ENCODE data around the gene FAM107B. TPM values are rescaled to one million over a fixed set of nuclear protein-coding genes. Genes with fewer than 3 reads are reported as not detected.

FAM107B gene
- total RNA-seq, 1 donor from 2014 or later, result 13.6 TPM

GRCh38 chr10:14507781-14508180, 266.9 kb downstream of the FAM107B start:
- Histone ChIP-seq H3K9ac (ENCODE audit: low read depth in 1 of 3, low read length in 3 of 3) (no peak overlapping the region), H3K9me3 (ENCODE audit: control insufficient read depth in 3 of 3, low read length in 3 of 3) (peaks cover 0 to 6% (median 0%) of the 10 kb centered on the region in 3 donors), H3K4me1 (ENCODE audit: control insufficient read depth in 3 of 3, insufficient read depth in 3 of 3, low read length in 3 of 3) (peaks cover 0 to 4% (median 0%) of the 10 kb centered on the region in 3 donors), H3K36me3 (ENCODE audit: control insufficient read depth in 3 of 3, insufficient read depth in 3 of 3, low read length in 3 of 3) (no peaks in the 10 kb centered on the region), H3K27ac (ENCODE audit: low read depth, low read length) (no peak overlapping the region), H3K4me3 (ENCODE audit: low read length in 3 of 3) (no peak overlapping the region), H3K27me3 (ENCODE audit: control insufficient read depth in 3 of 3, insufficient read depth in 3 of 3, low read length in 3 of 3) (no peaks in the 10 kb centered on the region)

- H3K27ac ChIP-seq (ENCODE audit: low read depth, low read length), result no peak overlapping the region
- no peaks in the 10 kb centered on the region for H3K27me3 ChIP-seq (ENCODE audit: control insufficient read depth in 3 of 3, insufficient read depth in 3 of 3, low read length in 3 of 3)
- no peaks in the 10 kb centered on the region for H3K36me3 ChIP-seq (ENCODE audit: control insufficient read depth in 3 of 3, insufficient read depth in 3 of 3, low read length in 3 of 3)
- H3K9ac ChIP-seq (ENCODE audit: low read depth in 1 of 3, low read length in 3 of 3), result no peak overlapping the region
- H3K4me3 ChIP-seq (ENCODE audit: low read length in 3 of 3), result no peak overlapping the region
- H3K9me3 ChIP-seq (ENCODE audit: control insufficient read depth in 3 of 3, low read length in 3 of 3), result peaks cover 0 to 6% (median 0%) of the 10 kb centered on the region in 3 donors
- peaks cover 0 to 4% (median 0%) of the 10 kb centered on the region in 3 donors for H3K4me1 ChIP-seq (ENCODE audit: control insufficient read depth in 3 of 3, insufficient read depth in 3 of 3, low read length in 3 of 3)
These were observed 267.5 kb downstream of the FAM107B start for GRCh38 chr10:14507176-14507575.

- Histone ChIP-seq H3K4me1 (ENCODE audit: control insufficient read depth in 3 of 3, insufficient read depth in 3 of 3, low read length in 3 of 3) (peaks cover 0 to 4% (median 2%) of the 10 kb centered on the region in 3 donors), H3K9ac (ENCODE audit: low read depth in 1 of 3, low read length in 3 of 3) (no peak overlapping the region), H3K36me3 (ENCODE audit: control insufficient read depth in 3 of 3, insufficient read depth in 3 of 3, low read length in 3 of 3) (no peaks in the 10 kb centered on the region), H3K9me3 (ENCODE audit: control insufficient read depth in 3 of 3, low read length in 3 of 3) (no peaks in the 10 kb centered on the region), H3K4me3 (ENCODE audit: low read length in 3 of 3) (no peak overlapping the region), H3K27me3 (ENCODE audit: control insufficient read depth in 3 of 3, insufficient read depth in 3 of 3, low read length in 3 of 3) (no peaks in the 10 kb centered on the region), H3K27ac (ENCODE audit: low read depth, low read length) (no peak overlapping the region)
These were observed 272.3 kb downstream of the FAM107B start for GRCh38 chr10:14502431-14502830.

DNA sequence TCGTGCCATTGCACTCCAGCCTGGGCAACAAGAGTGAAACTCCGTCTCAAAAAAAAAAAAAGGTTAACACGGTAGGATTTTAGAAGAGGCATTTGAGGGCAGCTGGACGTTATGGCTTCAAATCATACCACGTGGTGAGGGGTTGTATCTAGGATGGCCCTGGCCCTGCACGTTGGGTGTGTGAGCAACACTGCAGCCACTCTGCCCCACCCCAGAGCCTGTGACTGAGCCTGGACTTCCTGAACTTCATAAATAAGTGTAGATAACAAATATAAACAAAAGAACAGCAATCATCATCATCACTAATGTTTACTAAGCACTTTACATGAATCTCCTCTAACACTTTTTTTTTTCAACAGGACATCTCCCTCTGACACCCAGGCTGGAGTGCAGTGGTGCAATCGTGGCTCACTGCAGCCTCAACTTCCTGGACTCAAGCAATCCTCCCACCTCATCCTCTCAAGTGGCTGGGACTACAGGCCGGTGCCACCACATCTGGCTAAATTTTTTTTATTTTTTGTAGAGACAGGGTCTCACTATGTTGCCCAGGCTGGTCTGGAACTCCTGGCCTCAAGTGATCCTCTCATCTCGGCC, 274.4 kb downstream of the FAM107B start:
- no peak overlapping the region for H3K9ac ChIP-seq (ENCODE audit: low read depth in 1 of 3, low read length in 3 of 3)
- H3K4me1 ChIP-seq (ENCODE audit: control insufficient read depth in 3 of 3, insufficient read depth in 3 of 3, low read length in 3 of 3), result peaks cover 0 to 2% (median 0%) of the 10 kb centered on the region in 3 donors
- H3K9me3 ChIP-seq (ENCODE audit: control insufficient read depth in 3 of 3, low read length in 3 of 3), result no peaks in the 10 kb centered on the region
- no peak overlapping the region for H3K27ac ChIP-seq (ENCODE audit: low read depth, low read length)
- no peaks in the 10 kb centered on the region for H3K27me3 ChIP-seq (ENCODE audit: control insufficient read depth in 3 of 3, insufficient read depth in 3 of 3, low read length in 3 of 3)
- no peaks in the 10 kb centered on the region for H3K36me3 ChIP-seq (ENCODE audit: control insufficient read depth in 3 of 3, insufficient read depth in 3 of 3, low read length in 3 of 3)
- no peak overlapping the region for H3K4me3 ChIP-seq (ENCODE audit: low read length in 3 of 3)

- H3K27ac ChIP-seq (ENCODE audit: low read depth, low read length), result no peak overlapping the region
- no peak overlapping the region for H3K4me3 ChIP-seq (ENCODE audit: low read length in 3 of 3)
- H3K9me3 ChIP-seq (ENCODE audit: control insufficient read depth in 3 of 3, low read length in 3 of 3), result no peaks in the 10 kb centered on the region
- H3K36me3 ChIP-seq (ENCODE audit: control insufficient read depth in 3 of 3, insufficient read depth in 3 of 3, low read length in 3 of 3), result no peaks in the 10 kb centered on the region
- H3K4me1 ChIP-seq (ENCODE audit: control insufficient read depth in 3 of 3, insufficient read depth in 3 of 3, low read length in 3 of 3), result peaks cover 0 to 2% (median 0%) of the 10 kb centered on the region in 3 donors
- H3K9ac ChIP-seq (ENCODE audit: low read depth in 1 of 3, low read length in 3 of 3), result no peak overlapping the region
- H3K27me3 ChIP-seq (ENCODE audit: control insufficient read depth in 3 of 3, insufficient read depth in 3 of 3, low read length in 3 of 3), result no peaks in the 10 kb centered on the region
These were observed 275.1 kb downstream of the FAM107B start for GRCh38 chr10:14499601-14499904.

DNA sequence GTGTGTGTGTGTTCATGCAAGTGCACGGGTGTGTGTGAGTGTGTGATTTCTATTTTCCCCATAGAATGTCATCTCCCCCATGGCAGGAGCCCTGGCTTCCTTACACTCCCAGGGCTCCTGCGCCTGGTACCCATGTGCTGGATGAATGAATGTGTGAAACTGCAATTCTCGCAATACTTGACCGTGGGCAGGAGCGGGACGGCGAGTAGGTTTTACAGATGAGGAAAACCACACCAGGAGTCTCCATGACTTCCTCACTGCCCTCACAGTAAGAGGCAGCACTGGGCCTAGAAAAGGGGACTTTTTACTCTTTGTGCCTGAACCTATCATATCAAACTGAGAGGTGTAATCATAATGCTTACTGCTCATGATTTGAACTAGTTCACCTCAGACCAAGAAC, 276.4 kb downstream of the FAM107B start:
- H3K36me3 ChIP-seq (ENCODE audit: control insufficient read depth in 3 of 3, insufficient read depth in 3 of 3, low read length in 3 of 3), result no peaks in the 10 kb centered on the region
- H3K27me3 ChIP-seq (ENCODE audit: control insufficient read depth in 3 of 3, insufficient read depth in 3 of 3, low read length in 3 of 3), result no peaks in the 10 kb centered on the region
- H3K9ac ChIP-seq (ENCODE audit: low read depth in 1 of 3, low read length in 3 of 3), result no peak overlapping the region
- peaks cover 0 to 2% (median 0%) of the 10 kb centered on the region in 3 donors for H3K4me1 ChIP-seq (ENCODE audit: control insufficient read depth in 3 of 3, insufficient read depth in 3 of 3, low read length in 3 of 3)
- no peak overlapping the region for H3K4me3 ChIP-seq (ENCODE audit: low read length in 3 of 3)
- H3K9me3 ChIP-seq (ENCODE audit: control insufficient read depth in 3 of 3, low read length in 3 of 3), result no peaks in the 10 kb centered on the region
- no peak overlapping the region for H3K27ac ChIP-seq (ENCODE audit: low read depth, low read length)

DNA sequence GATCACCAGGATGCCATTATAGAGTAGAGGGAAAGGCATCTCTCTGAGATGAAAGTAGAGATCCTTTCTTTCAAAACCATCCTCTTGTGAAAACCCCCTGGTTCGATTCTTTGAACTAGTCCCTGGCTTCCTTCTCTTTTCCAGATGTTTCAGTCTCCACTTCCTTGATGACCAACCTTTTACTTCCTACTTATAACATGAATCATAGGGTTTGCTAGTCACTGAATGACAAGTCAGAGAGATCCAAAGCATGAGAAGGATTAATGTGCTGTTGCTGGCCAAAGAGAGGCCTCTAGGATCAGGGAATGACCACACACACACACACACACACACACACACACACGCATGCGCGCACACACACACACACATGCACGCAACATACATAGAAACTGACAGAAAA, 282.9 kb downstream of the FAM107B start:
- no peak overlapping the region for H3K9ac ChIP-seq (ENCODE audit: low read depth in 1 of 3, low read length in 3 of 3)
- no peak overlapping the region for H3K4me3 ChIP-seq (ENCODE audit: low read length in 3 of 3)
- peaks cover 0 to 9% (median 0%) of the 10 kb centered on the region in 3 donors for H3K27me3 ChIP-seq (ENCODE audit: control insufficient read depth in 3 of 3, insufficient read depth in 3 of 3, low read length in 3 of 3)
- H3K27ac ChIP-seq (ENCODE audit: low read depth, low read length), result no peak overlapping the region
- H3K9me3 ChIP-seq (ENCODE audit: control insufficient read depth in 3 of 3, low read length in 3 of 3), result peaks cover 0 to 4% (median 0%) of the 10 kb centered on the region in 3 donors
- no peaks in the 10 kb centered on the region for H3K4me1 ChIP-seq (ENCODE audit: control insufficient read depth in 3 of 3, insufficient read depth in 3 of 3, low read length in 3 of 3)
- H3K36me3 ChIP-seq (ENCODE audit: control insufficient read depth in 3 of 3, insufficient read depth in 3 of 3, low read length in 3 of 3), result no peaks in the 10 kb centered on the region

GRCh38 chr10:14489522-14490177, 285.0 kb downstream of the FAM107B start:
- Histone ChIP-seq H3K27me3 (ENCODE audit: control insufficient read depth in 3 of 3, insufficient read depth in 3 of 3, low read length in 3 of 3) (peaks cover 0 to 16% (median 0%) of the 10 kb centered on the region in 3 donors), H3K9ac (ENCODE audit: low read depth in 1 of 3, low read length in 3 of 3) (no peak overlapping the region), H3K36me3 (ENCODE audit: control insufficient read depth in 3 of 3, insufficient read depth in 3 of 3, low read length in 3 of 3) (no peaks in the 10 kb centered on the region), H3K4me3 (ENCODE audit: low read length in 3 of 3) (no peak overlapping the region), H3K27ac (ENCODE audit: low read depth, low read length) (no peak overlapping the region), H3K9me3 (ENCODE audit: control insufficient read depth in 3 of 3, low read length in 3 of 3) (peaks cover 0 to 4% (median 0%) of the 10 kb centered on the region in 3 donors), H3K4me1 (ENCODE audit: control insufficient read depth in 3 of 3, insufficient read depth in 3 of 3, low read length in 3 of 3) (no peaks in the 10 kb centered on the region)

DNA sequence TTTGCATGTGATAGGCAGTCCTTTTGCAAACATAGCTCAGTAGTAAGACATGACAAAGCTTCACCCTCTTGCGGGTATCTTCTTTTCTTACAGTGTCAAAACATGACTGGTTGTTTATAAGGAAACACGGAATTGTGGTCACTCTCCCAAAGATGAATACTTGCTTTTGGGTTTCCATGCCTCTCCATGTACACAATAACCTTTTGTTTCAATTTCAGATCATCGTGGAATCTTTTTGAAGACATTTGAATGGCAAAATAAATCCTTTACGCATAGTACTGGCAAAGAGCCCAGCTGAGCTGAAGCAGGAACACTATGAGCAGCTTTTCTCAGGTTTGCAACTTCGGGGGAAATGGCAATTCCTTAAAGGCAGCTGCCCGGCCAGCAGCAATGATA, 287.2 kb downstream of the FAM107B start:
- H3K27me3 ChIP-seq (ENCODE audit: control insufficient read depth in 3 of 3, insufficient read depth in 3 of 3, low read length in 3 of 3), result peaks cover 0 to 22% (median 0%) of the 10 kb centered on the region in 3 donors

GRCh38 chr10:14486777-14487487, 287.8 kb downstream of the FAM107B start:
- Histone ChIP-seq H3K27ac (ENCODE audit: low read depth, low read length) (no peak overlapping the region), H3K36me3 (ENCODE audit: control insufficient read depth in 3 of 3, insufficient read depth in 3 of 3, low read length in 3 of 3) (no peaks in the 10 kb centered on the region), H3K4me1 (ENCODE audit: control insufficient read depth in 3 of 3, insufficient read depth in 3 of 3, low read length in 3 of 3) (no peaks in the 10 kb centered on the region), H3K9me3 (ENCODE audit: control insufficient read depth in 3 of 3, low read length in 3 of 3) (peaks cover 0 to under 1% (median 0%) of the 10 kb centered on the region in 3 donors), H3K27me3 (ENCODE audit: control insufficient read depth in 3 of 3, insufficient read depth in 3 of 3, low read length in 3 of 3) (peaks cover 0 to 22% (median 0%) of the 10 kb centered on the region in 3 donors), H3K4me3 (ENCODE audit: low read length in 3 of 3) (no peak overlapping the region), H3K9ac (ENCODE audit: low read depth in 1 of 3, low read length in 3 of 3) (no peak overlapping the region)

More for the DNA sequence above, 287.2 kb downstream of the FAM107B start:
- H3K36me3 ChIP-seq (ENCODE audit: control insufficient read depth in 3 of 3, insufficient read depth in 3 of 3, low read length in 3 of 3), result no peaks in the 10 kb centered on the region
- no peak overlapping the region for H3K27ac ChIP-seq (ENCODE audit: low read depth, low read length)
- H3K4me3 ChIP-seq (ENCODE audit: low read length in 3 of 3), result no peak overlapping the region
- H3K9ac ChIP-seq (ENCODE audit: low read depth in 1 of 3, low read length in 3 of 3), result no peak overlapping the region
- peaks cover 0 to 4% (median 0%) of the 10 kb centered on the region in 3 donors for H3K9me3 ChIP-seq (ENCODE audit: control insufficient read depth in 3 of 3, low read length in 3 of 3)
- no peaks in the 10 kb centered on the region for H3K4me1 ChIP-seq (ENCODE audit: control insufficient read depth in 3 of 3, insufficient read depth in 3 of 3, low read length in 3 of 3)

Data from skeletal muscle tissue (tissue), 4 donors.